GM12801 (cell line): ENCODE data around the gene HCST.

Experiments
- CTCF ChIP-seq: IDR thresholded peaks from one replicate; pipeline ENCODE4 v1.5.1; 2011; ENCODE audit warnings: control low read depth; ENCODE audit not compliant: insufficient read length; ENCODE audit errors: extremely low read depth

HCST gene

GRCh38 chr19:35871611-35872010 is 30.7 kb upstream of the HCST start:
- no peak for TF ChIP-seq CTCF

DNA sequence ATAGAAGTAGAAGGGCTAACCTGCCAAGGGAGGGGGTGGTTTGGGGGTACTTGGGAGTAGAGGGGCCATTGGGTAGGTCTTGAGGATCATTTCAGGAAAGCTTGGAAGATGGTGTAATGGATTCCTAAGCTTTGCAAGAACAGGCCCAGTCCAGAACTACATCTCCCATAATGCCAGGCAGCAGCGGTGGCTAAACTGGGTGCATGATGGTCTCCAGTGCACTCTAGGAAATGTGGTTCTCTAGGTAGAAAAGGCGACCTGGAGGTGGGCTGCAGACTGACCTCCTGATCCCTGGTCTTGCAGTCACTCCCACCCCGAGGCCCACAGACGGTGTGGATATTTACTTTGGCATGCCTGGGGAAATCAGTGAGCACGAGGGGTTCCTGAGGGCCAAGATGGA is 30.1 kb upstream of the HCST start:
- no peak for TF ChIP-seq CTCF

GRCh38 chr19:35874392-35874930 is 27.9 kb upstream of the HCST start:
- TF ChIP-seq CTCF = no peak

- TF ChIP-seq CTCF = no peak
Measured at GRCh38 chr19:35879068-35879467, 23.3 kb upstream of the HCST start.

DNA sequence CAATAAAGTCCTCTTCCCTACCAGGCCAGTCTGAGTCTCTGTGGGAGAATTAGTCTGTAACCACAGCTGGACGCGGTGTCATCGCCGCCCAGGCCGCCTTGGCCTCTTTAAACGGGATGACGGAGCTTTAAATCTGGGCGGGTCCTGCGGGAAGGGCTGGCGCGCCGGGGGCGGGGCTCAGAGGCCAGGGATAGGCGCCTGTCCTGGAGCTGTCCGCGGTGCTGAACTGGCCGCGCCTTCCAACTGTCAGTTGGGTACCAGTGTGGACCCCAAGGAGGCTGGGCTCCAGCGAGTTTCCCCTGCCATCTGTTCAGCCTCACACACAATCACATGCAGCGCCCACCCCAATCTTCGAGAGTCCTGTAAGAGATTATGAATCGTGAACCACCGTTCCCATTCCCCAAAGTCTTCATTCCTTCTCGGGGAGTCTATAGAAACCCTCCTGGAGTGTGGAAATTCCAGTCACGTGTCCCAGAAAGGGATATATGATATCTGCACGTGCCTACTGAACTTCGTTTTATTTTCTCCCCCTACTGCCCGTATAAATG is 22.5 kb upstream of the HCST start:
- no peak for TF ChIP-seq CTCF

GRCh38 chr19:35882114-35882832 is 20.1 kb upstream of the HCST start:
- no peak for TF ChIP-seq CTCF

GRCh38 chr19:35883882-35884281 is 18.4 kb upstream of the HCST start:
- no peak for TF ChIP-seq CTCF
